Keratinocyte (primary cell): Measurements from ENCODE around the gene TMEM163. TPM values are rescaled to one million over a fixed set of nuclear protein-coding genes. Genes with fewer than 3 reads are reported as not detected.
"Not testable (repeated sequence)": the region's sequence is repeated elsewhere in the genome, so short reads cannot be mapped to it uniquely, and the experiment has no call there.

Source experiments
- DNase-seq: peaks from one replicate; pipeline ENCODE4 v3.0.0-alpha.2; 2011; ENCODE audit warnings: low read depth, missing footprints, low spot score
- FAIRE-seq: peaks from 2 replicates; lab custom pipeline; 2011; peaks lifted over from hg19 to GRCh38; lab: Jason Lieb, UNC
- H2AFZ ChIP-seq: 2 replicates; pipeline ENCODE4 v1.6.0; 2012; ENCODE audit warnings: low read length, control low read depth, inconsistent platforms; ENCODE audit not compliant: control insufficient read depth
- H3K27ac ChIP-seq: 2 replicates; pipeline ENCODE4 v1.5.1; 2011; ENCODE audit warnings: low read length; ENCODE audit not compliant: control insufficient read depth, insufficient read depth
- H3K27me3 ChIP-seq: 3 replicates; pipeline ENCODE4 v1.6.0; 2011; ENCODE audit warnings: low read length; ENCODE audit not compliant: control insufficient read depth, insufficient read depth; ENCODE audit errors: extremely low read depth
- H3K36me3 ChIP-seq, 2 experiments: 2 replicates in 1 of 2; 3 replicates in 1 of 2; pipeline ENCODE4 v1.5.1; 2011; ENCODE audit warnings: low read length in 2 of 2, mild to moderate bottlenecking in 1 of 2; ENCODE audit not compliant: control insufficient read depth in 2 of 2, insufficient read depth in 2 of 2; ENCODE audit errors: extremely low read depth in 1 of 2
- H3K4me1 ChIP-seq: 3 replicates; pipeline ENCODE4 v1.5.1; 2011; ENCODE audit warnings: low read length; ENCODE audit not compliant: control insufficient read depth, insufficient read depth; ENCODE audit errors: extremely low read depth
- H3K4me2 ChIP-seq: 3 replicates; pipeline ENCODE4 v1.6.0; 2011; ENCODE audit warnings: low read depth, low read length; ENCODE audit not compliant: control insufficient read depth, insufficient read depth; ENCODE audit errors: extremely low read depth
- H3K4me3 ChIP-seq, 3 experiments: fragments of 200-600 bp in 1 of 3; sonication (generic) in 1 of 3; 2 replicates in 2 of 3; 3 replicates in 1 of 3; pipeline ENCODE4 v1.5.1; 2011 to 2016; ENCODE audit warnings: low read length in 3 of 3, mild to moderate bottlenecking in 3 of 3, control low read depth in 2 of 3, inconsistent platforms in 1 of 3, low read depth in 1 of 3, mixed read lengths in 1 of 3, mixed run types in 1 of 3, moderate library complexity in 1 of 3; ENCODE audit not compliant: control insufficient read depth in 2 of 3, insufficient read depth in 2 of 3; ENCODE audit errors: extremely low read depth in 1 of 3
- H3K79me2 ChIP-seq: 2 replicates; pipeline ENCODE4 v1.6.0; 2012; ENCODE audit warnings: low read length; ENCODE audit not compliant: control insufficient read depth, insufficient read depth
- H3K9ac ChIP-seq: 3 replicates; pipeline ENCODE4 v1.6.0; 2011; ENCODE audit warnings: low read length; ENCODE audit not compliant: control insufficient read depth, insufficient read depth; ENCODE audit errors: extremely low read depth
- H3K9me1 ChIP-seq: 3 replicates; pipeline ENCODE4 v1.6.0; 2011; ENCODE audit warnings: low read length; ENCODE audit not compliant: control insufficient read depth, insufficient read depth; ENCODE audit errors: extremely low read depth
- H3K9me3 ChIP-seq: 2 replicates; pipeline ENCODE4 v1.5.1; 2012; ENCODE audit warnings: low read depth, low read length; ENCODE audit not compliant: control insufficient read depth
- H4K20me1 ChIP-seq: 3 replicates; pipeline ENCODE4 v1.6.0; 2011; ENCODE audit warnings: low read length; ENCODE audit not compliant: control insufficient read depth, insufficient read depth; ENCODE audit errors: extremely low read depth
- EZH2 ChIP-seq: IDR thresholded peaks from one replicate; pipeline ENCODE4 v1.6.1; 2012; ENCODE audit warnings: inconsistent platforms, mild to moderate bottlenecking, low read length, moderate library complexity
- dilution Hi-C: fragments of 300-500 bp; cut with MboI; formaldehyde crosslinking; loops from one replicate; pipeline ENCODE4 v1.7.0; 2020; ENCODE audit warnings: low sequenced_read_pairs; ENCODE audit not compliant: extremely low pct_ligation_motif_present
- polyA plus RNA-seq, 5 experiments: library from polyadenylated mRNA; depleted of rRNA in 3 of 5; stranded (reverse) in 3 of 5; stranded (forward) in 1 of 5; unstranded in 1 of 5; fragments of >200 nt; gene quantifications; 1 replicate in 1 of 5; 2 replicates in 3 of 5; 3 replicates in 1 of 5; pipeline versions ENCODE4 v1.2.1 to v1.2.3, GENCODE V29; 2011 to 2012; ENCODE audit warnings: missing spikeins in 2 of 5, low read depth in 1 of 5, low replicate concordance in 1 of 5
- TF ChIP-seq, protein P1 (sequence below), 3 experiments: IDR thresholded peaks in 1 of 3; conservative IDR thresholded peaks in 1 of 3; optimal IDR thresholded peaks in 1 of 3; 2 replicates in 2 of 3; 3 replicates in 1 of 3; pipeline versions ENCODE3 to v1.5.1; 2011; ENCODE audit warnings: low read length in 3 of 3, mild to moderate bottlenecking in 3 of 3, moderate library complexity in 2 of 3, control low read depth in 1 of 3, inconsistent platforms in 1 of 3; ENCODE audit not compliant: insufficient read depth in 2 of 3; ENCODE audit errors: extremely low read depth in 1 of 3

TMEM163 gene
- polyA plus RNA-seq, 1 donor (not counting 4 experiments of a cell fraction or from before 2014, with no cell fraction given) = not detected

DNA sequence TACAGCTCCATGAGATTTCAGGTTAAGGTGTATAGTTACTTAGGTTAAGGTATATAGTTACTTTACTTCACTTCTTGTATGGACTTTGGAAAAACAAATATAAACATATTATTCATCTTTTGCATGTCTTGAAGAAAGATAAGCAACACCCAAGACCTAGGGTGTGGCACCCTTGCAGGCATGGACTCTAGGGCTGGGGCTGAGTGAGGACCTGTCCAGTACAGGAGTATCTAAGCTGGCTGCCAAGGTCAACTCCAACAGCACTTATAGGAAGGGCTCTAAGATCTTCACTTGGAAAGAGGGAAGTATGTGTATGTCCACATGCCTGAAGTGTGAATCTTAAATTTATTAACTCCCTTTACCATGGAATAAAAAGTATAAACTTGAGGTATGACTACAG is 7.1 kb upstream of the TMEM163 start:
- H3K27me3 ChIP-seq = peaks cover 14% of the 10 kb centered on the region
- H4K20me1 ChIP-seq = no peaks in the 10 kb centered on the region
- no peaks in the 10 kb centered on the region for H3K9me1 ChIP-seq
- H3K4me1 ChIP-seq = no peaks in the 10 kb centered on the region
- no peak for DNase-seq
- no peak overlapping the region for H3K27ac ChIP-seq
- H3K79me2 ChIP-seq = no peaks in the 10 kb centered on the region
- H3K4me2 ChIP-seq = no peak overlapping the region
- no peak overlapping the region for H2AFZ ChIP-seq
- TF ChIP-seq, protein P1, sequence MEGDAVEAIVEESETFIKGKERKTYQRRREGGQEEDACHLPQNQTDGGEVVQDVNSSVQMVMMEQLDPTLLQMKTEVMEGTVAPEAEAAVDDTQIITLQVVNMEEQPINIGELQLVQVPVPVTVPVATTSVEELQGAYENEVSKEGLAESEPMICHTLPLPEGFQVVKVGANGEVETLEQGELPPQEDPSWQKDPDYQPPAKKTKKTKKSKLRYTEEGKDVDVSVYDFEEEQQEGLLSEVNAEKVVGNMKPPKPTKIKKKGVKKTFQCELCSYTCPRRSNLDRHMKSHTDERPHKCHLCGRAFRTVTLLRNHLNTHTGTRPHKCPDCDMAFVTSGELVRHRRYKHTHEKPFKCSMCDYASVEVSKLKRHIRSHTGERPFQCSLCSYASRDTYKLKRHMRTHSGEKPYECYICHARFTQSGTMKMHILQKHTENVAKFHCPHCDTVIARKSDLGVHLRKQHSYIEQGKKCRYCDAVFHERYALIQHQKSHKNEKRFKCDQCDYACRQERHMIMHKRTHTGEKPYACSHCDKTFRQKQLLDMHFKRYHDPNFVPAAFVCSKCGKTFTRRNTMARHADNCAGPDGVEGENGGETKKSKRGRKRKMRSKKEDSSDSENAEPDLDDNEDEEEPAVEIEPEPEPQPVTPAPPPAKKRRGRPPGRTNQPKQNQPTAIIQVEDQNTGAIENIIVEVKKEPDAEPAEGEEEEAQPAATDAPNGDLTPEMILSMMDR (optimal IDR thresholded peaks at IDR 0.05 in 1 of 3, IDR thresholded peaks at IDR 0.05 in 1 of 3, conservative IDR thresholded peaks at IDR 0.05 in 1 of 3; ENCODE audit: extremely low read depth in 1 of 3, insufficient read depth in 2 of 3, low read length in 3 of 3) = no peak
- no peak for TF ChIP-seq EZH2
- H3K36me3 ChIP-seq = no peaks in the 10 kb centered on the region
- dilution Hi-C loops = no loop called here
- no peaks in the 10 kb centered on the region for H3K9me3 ChIP-seq
- H3K9ac ChIP-seq = no peak overlapping the region
- FAIRE-seq = no peak
- H3K4me3 ChIP-seq = no peak overlapping the region

DNA sequence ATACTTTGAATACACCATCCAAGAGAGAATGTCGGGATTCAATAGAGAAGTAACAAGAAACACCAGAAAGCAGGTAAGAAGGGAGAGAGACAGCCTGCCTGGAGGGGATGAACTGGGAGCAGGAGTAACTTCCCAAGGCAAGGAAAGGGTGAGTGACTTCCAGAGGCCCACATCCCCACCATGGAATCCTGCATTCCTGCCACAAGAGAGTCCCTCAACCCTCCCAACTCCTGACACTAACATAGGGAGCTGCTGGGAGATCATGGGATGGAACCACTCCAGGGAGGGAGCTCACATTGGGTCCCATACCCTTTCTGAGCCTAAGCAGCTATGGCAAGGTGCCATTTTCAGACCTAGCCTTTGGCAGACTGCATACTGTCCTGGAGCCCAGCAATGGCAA is 5.5 kb upstream of the TMEM163 start:
- DNase-seq (no peak), FAIRE-seq (no peak)
- Histone ChIP-seq H3K9me1 (no peaks in the 10 kb centered on the region), H3K36me3 (no peaks in the 10 kb centered on the region), H2AFZ (no peak overlapping the region), H3K9ac (no peak overlapping the region), H3K4me1 (no peaks in the 10 kb centered on the region), H3K4me2 (no peak overlapping the region), H3K9me3 (no peaks in the 10 kb centered on the region), H3K4me3 (no peak overlapping the region), H4K20me1 (no peaks in the 10 kb centered on the region), H3K27ac (no peak overlapping the region), H3K27me3 (peaks cover 29% of the 10 kb centered on the region), H3K79me2 (no peaks in the 10 kb centered on the region)
- TF ChIP-seq EZH2 = no peak
- TF ChIP-seq, protein P1 (optimal IDR thresholded peaks at IDR 0.05 in 1 of 3, IDR thresholded peaks at IDR 0.05 in 1 of 3, conservative IDR thresholded peaks at IDR 0.05 in 1 of 3; ENCODE audit: extremely low read depth in 1 of 3, insufficient read depth in 2 of 3, low read length in 3 of 3) = no peak
- dilution Hi-C loops = no loop called here

DNA sequence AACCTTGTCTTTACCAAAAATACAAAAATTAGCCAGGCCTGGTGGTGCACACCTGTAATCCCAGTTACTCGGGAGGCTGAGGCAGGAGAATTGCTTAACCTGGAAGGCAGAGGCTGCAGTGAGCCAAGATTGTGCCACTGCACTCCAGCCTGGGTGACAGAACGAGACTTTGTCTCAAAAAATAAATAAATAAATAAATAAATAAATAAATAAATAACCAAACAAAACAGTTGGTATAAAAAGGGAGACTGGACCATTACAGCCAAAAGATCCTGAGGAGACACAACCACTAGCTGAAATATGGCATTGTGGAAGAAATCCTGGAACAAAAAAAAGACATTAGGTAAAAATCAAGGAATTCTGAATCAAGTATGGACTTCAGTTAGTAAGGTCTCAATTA is 4.9 kb upstream of the TMEM163 start:
- H3K9me3 ChIP-seq, H3K4me2 ChIP-seq, H3K9me1 ChIP-seq, dilution Hi-C loops, H4K20me1 ChIP-seq, H3K4me3 ChIP-seq, H3K9ac ChIP-seq, H3K36me3 ChIP-seq, FAIRE-seq, H3K79me2 ChIP-seq, H3K27ac ChIP-seq, H2AFZ ChIP-seq, H3K4me1 ChIP-seq, DNase-seq: not testable (repeated sequence)
- peaks cover 34% of the 10 kb centered on the region for H3K27me3 ChIP-seq
